Psoas muscle (tissue), 8 donors: ENCODE data around the gene NCS1. TPM values are rescaled to one million over a fixed set of nuclear protein-coding genes. Genes with fewer than 3 reads are reported as not detected.

Experiments
- ATAC-seq, 4 donors: fragments of 200-7000 bp; cut with Tn5 transposase; one replicate each; pipeline ENCODE4 v1.9.1; 2020; ENCODE audit warnings: moderate library complexity in 3 of 4, mild to moderate bottlenecking in 2 of 4
- DNase-seq, 2 donors: peaks; one replicate each; pipeline ENCODE4 v3.0.0-alpha.2; 2020
- H3K27ac ChIP-seq: fragments of 200-600 bp; one replicate; pipeline ENCODE4 v1.8.0; 2022
- H3K27me3 ChIP-seq, 3 donors: fragments of 200-600 bp in 1 of 3; one replicate each; pipeline versions ENCODE4 v1.6.1 to v1.8.0; 2013 to 2022; ENCODE audit warnings: low read length in 2 of 3, mild to moderate bottlenecking in 2 of 3, moderate library complexity in 1 of 3; ENCODE audit not compliant: insufficient read depth in 3 of 3
- H3K36me3 ChIP-seq, 2 donors: fragments of 200-600 bp in 1 of 2; one replicate each; pipeline versions ENCODE4 v1.6.1 to v1.8.0; 2013 to 2022; ENCODE audit warnings: low read depth in 1 of 2, mild to moderate bottlenecking in 1 of 2, moderate library complexity in 1 of 2; ENCODE audit not compliant: insufficient read depth in 1 of 2
- H3K4me1 ChIP-seq: fragments of 200-600 bp; one replicate; pipeline ENCODE4 v1.8.0; 2022
- H3K4me3 ChIP-seq: fragments of 200-600 bp; one replicate; pipeline ENCODE4 v1.8.0; 2022; ENCODE audit warnings: mild to moderate bottlenecking
- H3K9me3 ChIP-seq: fragments of 200-600 bp; one replicate; pipeline ENCODE4 v1.8.0; 2022
- WGBS, 3 donors: extraction: QIAGEN DNeasy Blood & Tissue Kit; methylation state at CpG; one replicate each; pipeline versions ENCODE4 v1.1.6 to v1.1.7; 2013; 5-methylcytosine and 5-hydroxymethylcytosine counted together
- intact Hi-C, 2 donors: fragments of 100-400 bp; cut with DNase I; formaldehyde crosslinking; loops; one replicate each; pipeline versions ENCODE4 v1.11.0 to v1.14.2; 2022
- polyA plus RNA-seq, 3 donors: library from polyadenylated mRNA; stranded (reverse); fragments of 200-250 nt; gene quantifications; one replicate each; pipeline ENCODE4 v1.2.3, GENCODE V29; 2013
- total RNA-seq, 4 donors: library from RNA; stranded (reverse); fragmentation: NEBNext Ultra II Directional in 2 of 4; extraction: Animal tissue kit (Norgen Biotek cat#: 25700) in 2 of 4; gene quantifications; one replicate each; pipeline versions ENCODE4 v1.2.1 to v1.2.4, GENCODE V29; 2021 to 2023
- TF ChIP-seq, protein P1 (sequence below): fragments of 200-600 bp; IDR thresholded peaks from one replicate; pipeline ENCODE4 v1.8.0; 2022; ENCODE audit warnings: antibody characterized with exemption
- donor health status: healthy with polysubstance abuse.
- donor health status: DM: no; HTN: no; CAD: no; lungs with moderate emphysema.
- donor health status: Bipolar disorder and iron deficiency.
- donor health status: healthy.
- donor health status: DM: yes; HTN: yes; CAD: no.
- donor health status: DM: no; HTN: no; CAD: no.
- donor health status: DM: no; HTN: no; CAD: no.
- donor health status: DM: yes; HTN: yes; CAD: no.

NCS1 gene
- total and polyA plus RNA-seq, 7 donors = 2.9 to 7.5 (median 3.8) TPM

GRCh38 chr9:130143958-130144366, 28.2 kb upstream of the NCS1 start:
- Histone ChIP-seq H3K9me3 (no peaks in the 10 kb centered on the region), H3K36me3 (no peaks in the 10 kb centered on the region), H3K27ac (no peak overlapping the region), H3K27me3 (peaks cover 0 to 30% (median 1%) of the 10 kb centered on the region in 3 donors), H3K4me1 (peaks cover 3% of the 10 kb centered on the region), H3K4me3 (no peak overlapping the region)
- peak; percentile 36 to 59 (median 48) for ATAC-seq
- peak in 1 of 2 donors; percentile 44 for DNase-seq
- intact Hi-C loops = no loop called here
- TF ChIP-seq, protein P1, sequence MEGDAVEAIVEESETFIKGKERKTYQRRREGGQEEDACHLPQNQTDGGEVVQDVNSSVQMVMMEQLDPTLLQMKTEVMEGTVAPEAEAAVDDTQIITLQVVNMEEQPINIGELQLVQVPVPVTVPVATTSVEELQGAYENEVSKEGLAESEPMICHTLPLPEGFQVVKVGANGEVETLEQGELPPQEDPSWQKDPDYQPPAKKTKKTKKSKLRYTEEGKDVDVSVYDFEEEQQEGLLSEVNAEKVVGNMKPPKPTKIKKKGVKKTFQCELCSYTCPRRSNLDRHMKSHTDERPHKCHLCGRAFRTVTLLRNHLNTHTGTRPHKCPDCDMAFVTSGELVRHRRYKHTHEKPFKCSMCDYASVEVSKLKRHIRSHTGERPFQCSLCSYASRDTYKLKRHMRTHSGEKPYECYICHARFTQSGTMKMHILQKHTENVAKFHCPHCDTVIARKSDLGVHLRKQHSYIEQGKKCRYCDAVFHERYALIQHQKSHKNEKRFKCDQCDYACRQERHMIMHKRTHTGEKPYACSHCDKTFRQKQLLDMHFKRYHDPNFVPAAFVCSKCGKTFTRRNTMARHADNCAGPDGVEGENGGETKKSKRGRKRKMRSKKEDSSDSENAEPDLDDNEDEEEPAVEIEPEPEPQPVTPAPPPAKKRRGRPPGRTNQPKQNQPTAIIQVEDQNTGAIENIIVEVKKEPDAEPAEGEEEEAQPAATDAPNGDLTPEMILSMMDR = no peak
- 12 to 18% (median 16%) methylated on average over 14 of the region's 14 CpGs for WGBS, 3 donors

DNA sequence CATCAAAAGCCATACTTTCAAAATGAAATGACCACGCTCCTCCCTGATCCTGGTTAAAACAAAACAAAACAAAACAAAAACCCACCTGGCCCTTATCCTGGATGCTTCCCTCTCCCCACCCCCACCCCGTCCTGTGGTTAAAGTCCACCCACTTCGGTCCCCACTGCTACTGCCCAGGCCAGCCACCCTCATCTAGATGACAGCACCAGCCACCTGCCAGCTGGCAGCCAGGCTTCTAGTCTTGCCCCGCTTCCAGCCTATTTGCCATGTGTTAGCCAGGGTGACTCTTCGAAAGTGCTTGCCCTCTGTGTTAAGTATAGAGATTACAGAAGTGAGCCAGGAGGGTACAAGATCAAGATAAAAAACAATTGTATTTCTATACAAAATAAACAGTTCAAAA, 27.5 kb upstream of the NCS1 start:
- DNase-seq (peak in 1 of 2 donors; percentile 66), ATAC-seq (peak; percentile 79 to 86 (median 84))
- Histone ChIP-seq H3K4me1 (no peaks in the 10 kb centered on the region), H3K4me3 (no peak overlapping the region), H3K27ac (no peak overlapping the region), H3K27me3 (peaks cover 0 to 30% (median 1%) of the 10 kb centered on the region in 3 donors), H3K36me3 (no peaks in the 10 kb centered on the region), H3K9me3 (no peaks in the 10 kb centered on the region)
- intact Hi-C loops = no loop called here
- TF ChIP-seq, protein P1 = no peak
- 29 to 39% (median 33%) methylated on average over 4 to 5 of the region's 5 CpGs for WGBS, 3 donors

GRCh38 chr9:130145658-130146057, 26.5 kb upstream of the NCS1 start:
- ATAC-seq (no peak), DNase-seq (no peak)
- H3K4me1 ChIP-seq = no peaks in the 10 kb centered on the region
- H3K27me3 ChIP-seq = peaks cover 0 to 30% (median 1%) of the 10 kb centered on the region in 3 donors
- no peak overlapping the region for H3K27ac ChIP-seq
- no peaks in the 10 kb centered on the region for H3K36me3 ChIP-seq
- no peak overlapping the region for H3K4me3 ChIP-seq
- no peaks in the 10 kb centered on the region for H3K9me3 ChIP-seq
- 69 to 81% (median 79%) methylated on average over 1 of the region's 1 CpG for WGBS, 3 donors
- intact Hi-C loops = no loop called here
- TF ChIP-seq, protein P1 = no peak

GRCh38 chr9:130147198-130147597, 25.0 kb upstream of the NCS1 start:
- H3K9me3 ChIP-seq = no peaks in the 10 kb centered on the region
- H3K27ac ChIP-seq = no peak overlapping the region
- 82 to 87% (median 86%) methylated on average over 5 of the region's 5 CpGs for WGBS, 3 donors
- intact Hi-C loops = no loop called here
- H3K4me1 ChIP-seq = no peaks in the 10 kb centered on the region
- no peak for DNase-seq
- peaks cover 0 to 30% (median 1%) of the 10 kb centered on the region in 3 donors for H3K27me3 ChIP-seq
- no peak overlapping the region for H3K4me3 ChIP-seq
- H3K36me3 ChIP-seq = no peaks in the 10 kb centered on the region
- TF ChIP-seq, protein P1 = no peak
- no peak for ATAC-seq

GRCh38 chr9:130147910-130148309, 24.3 kb upstream of the NCS1 start:
- ATAC-seq (no peak), DNase-seq (no peak)
- TF ChIP-seq, protein P1 = no peak
- peaks cover 0 to 30% (median 1%) of the 10 kb centered on the region in 3 donors for H3K27me3 ChIP-seq
- 86 to 95% (median 94%) methylated on average over 3 of the region's 3 CpGs for WGBS, 3 donors
- H3K27ac ChIP-seq = no peak overlapping the region
- intact Hi-C loops = no loop called here
- H3K9me3 ChIP-seq = no peaks in the 10 kb centered on the region
- H3K4me1 ChIP-seq = no peaks in the 10 kb centered on the region
- no peaks in the 10 kb centered on the region for H3K36me3 ChIP-seq
- no peak overlapping the region for H3K4me3 ChIP-seq
